WTC11 (cell line): Measurements from ENCODE around the gene TANC1.

ENCODE experiments used
- CTCF ChIP-seq: fragments of 200-600 bp; IDR thresholded peaks from 2 replicates; pipeline ENCODE4 v1.8.0; 2022; ENCODE audit warnings: antibody characterized with exemption
- TF ChIP-seq, protein P1 (sequence below): sonication (generic); formaldehyde crosslinking; IDR thresholded peaks from 2 replicates; pipeline ENCODE4 v1.8.1; 2022; ENCODE audit warnings: low read depth, missing genetic modification reagents, borderline replicate concordance

GRCh38 chr2:158984604-158985135 lies 16.2 kb downstream of the TANC1 start:
- no peak for TF ChIP-seq CTCF
- TF ChIP-seq, protein P1, sequence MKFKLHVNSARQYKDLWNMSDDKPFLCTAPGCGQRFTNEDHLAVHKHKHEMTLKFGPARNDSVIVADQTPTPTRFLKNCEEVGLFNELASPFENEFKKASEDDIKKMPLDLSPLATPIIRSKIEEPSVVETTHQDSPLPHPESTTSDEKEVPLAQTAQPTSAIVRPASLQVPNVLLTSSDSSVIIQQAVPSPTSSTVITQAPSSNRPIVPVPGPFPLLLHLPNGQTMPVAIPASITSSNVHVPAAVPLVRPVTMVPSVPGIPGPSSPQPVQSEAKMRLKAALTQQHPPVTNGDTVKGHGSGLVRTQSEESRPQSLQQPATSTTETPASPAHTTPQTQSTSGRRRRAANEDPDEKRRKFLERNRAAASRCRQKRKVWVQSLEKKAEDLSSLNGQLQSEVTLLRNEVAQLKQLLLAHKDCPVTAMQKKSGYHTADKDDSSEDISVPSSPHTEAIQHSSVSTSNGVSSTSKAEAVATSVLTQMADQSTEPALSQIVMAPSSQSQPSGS (CRISPR knock-in tag): no peak
